Endothelial cell (in vitro differentiated cells): ENCODE results near the gene INF2. TPM values are rescaled to one million over a fixed set of nuclear protein-coding genes. Genes with fewer than 3 reads are reported as not detected.
A peak's percentile ranks its signal among the peaks of the same experiment; 100 is the strongest.

Experiments
- DNase-seq: peaks from one replicate; pipeline ENCODE4 v3.0.0; 2021; ENCODE audit warnings: low spot score
- H3K27ac Mint-ChIP-seq: one replicate; pipeline ENCODE4 v1.8.0; 2021; ENCODE audit warnings: mixed read lengths, inconsistent platforms; ENCODE audit not compliant: unreplicated experiment
- H3K27me3 Mint-ChIP-seq: one replicate; pipeline ENCODE4 v1.8.0; 2021; ENCODE audit warnings: mild to moderate bottlenecking, moderate library complexity, mixed read lengths, inconsistent platforms; ENCODE audit not compliant: unreplicated experiment
- H3K36me3 Mint-ChIP-seq: one replicate; pipeline ENCODE4 v1.8.0; 2021; ENCODE audit warnings: mild to moderate bottlenecking, low read depth, mixed read lengths, inconsistent platforms; ENCODE audit not compliant: unreplicated experiment
- H3K4me1 Mint-ChIP-seq: one replicate; pipeline ENCODE4 v1.8.0; 2021; ENCODE audit warnings: mild to moderate bottlenecking, mixed read lengths, inconsistent platforms; ENCODE audit not compliant: unreplicated experiment
- H3K4me3 Mint-ChIP-seq: one replicate; pipeline ENCODE4 v1.8.0; 2021; ENCODE audit warnings: mild to moderate bottlenecking, mixed read lengths, inconsistent platforms; ENCODE audit not compliant: unreplicated experiment
- H3K9me3 Mint-ChIP-seq: one replicate; pipeline ENCODE4 v1.8.0; 2021; ENCODE audit warnings: mixed read lengths, inconsistent platforms; ENCODE audit not compliant: unreplicated experiment
- total RNA-seq: library from RNA; stranded (reverse); fragmentation: NEBNext Ultra II Directional; extraction: Animal tissue kit (Norgen Biotek cat#: 25700); gene quantifications from one replicate; pipeline ENCODE4 v1.2.1, GENCODE V29; 2021; ENCODE audit not compliant: unreplicated experiment
- TF ChIP-seq, protein P1 (sequence below): fragments of 200-600 bp; sonication (generic); IDR thresholded peaks from one replicate; pipeline ENCODE4 v1.5.0; 2021; ENCODE audit warnings: antibody characterized with exemption; ENCODE audit not compliant: unreplicated experiment

INF2 gene
- total RNA-seq, 1 donor from 2014 or later = 97.2 TPM

DNA sequence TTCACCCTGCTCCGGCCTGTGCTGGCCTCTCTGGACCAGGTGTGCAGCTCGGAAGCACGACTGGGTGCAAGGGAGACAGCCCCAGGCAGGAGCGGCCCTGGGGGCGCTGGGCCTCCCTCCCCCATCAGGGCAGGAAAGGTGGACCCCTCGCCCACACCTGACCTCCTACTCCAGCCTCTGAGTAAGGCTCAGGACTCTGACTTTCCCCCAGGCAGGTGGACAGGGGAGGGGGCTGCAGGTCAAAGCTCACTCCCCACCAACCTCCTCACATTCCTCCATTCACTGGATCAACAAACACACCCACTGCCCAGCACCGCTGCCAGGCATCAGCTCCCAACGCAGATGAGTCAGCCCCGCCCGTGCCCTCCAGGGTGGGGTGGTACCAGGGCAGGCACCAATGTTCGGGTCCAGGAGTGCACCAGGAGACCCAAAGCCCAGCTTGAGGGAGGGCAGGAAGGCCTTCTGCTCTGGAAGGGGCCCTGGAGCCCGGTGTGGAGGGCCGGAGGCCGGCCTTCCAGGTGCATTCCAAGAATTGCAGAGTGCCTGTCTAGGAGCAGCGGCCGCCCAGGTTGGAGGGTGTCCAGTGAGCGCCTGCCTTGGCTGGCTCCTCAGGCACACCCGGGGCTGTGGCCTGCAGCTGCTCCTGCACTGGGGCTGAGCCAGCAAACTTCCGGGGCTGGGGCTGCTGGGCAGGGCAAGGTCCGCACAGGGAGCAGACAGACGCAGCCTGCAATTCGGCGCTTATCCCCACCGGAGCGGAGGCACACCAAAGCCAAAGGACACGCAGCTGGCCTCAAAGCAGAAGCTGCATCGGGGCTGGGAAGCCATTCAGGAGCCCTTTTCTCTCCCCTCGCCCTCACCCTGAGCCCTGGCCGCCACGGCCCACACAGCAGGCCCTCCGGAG is 1.6 kb upstream of the INF2 start:
- no peaks in the 10 kb centered on the region for H3K9me3 Mint-ChIP-seq
- peaks cover 11% of the 10 kb centered on the region for H3K27me3 Mint-ChIP-seq
- TF ChIP-seq, protein P1, sequence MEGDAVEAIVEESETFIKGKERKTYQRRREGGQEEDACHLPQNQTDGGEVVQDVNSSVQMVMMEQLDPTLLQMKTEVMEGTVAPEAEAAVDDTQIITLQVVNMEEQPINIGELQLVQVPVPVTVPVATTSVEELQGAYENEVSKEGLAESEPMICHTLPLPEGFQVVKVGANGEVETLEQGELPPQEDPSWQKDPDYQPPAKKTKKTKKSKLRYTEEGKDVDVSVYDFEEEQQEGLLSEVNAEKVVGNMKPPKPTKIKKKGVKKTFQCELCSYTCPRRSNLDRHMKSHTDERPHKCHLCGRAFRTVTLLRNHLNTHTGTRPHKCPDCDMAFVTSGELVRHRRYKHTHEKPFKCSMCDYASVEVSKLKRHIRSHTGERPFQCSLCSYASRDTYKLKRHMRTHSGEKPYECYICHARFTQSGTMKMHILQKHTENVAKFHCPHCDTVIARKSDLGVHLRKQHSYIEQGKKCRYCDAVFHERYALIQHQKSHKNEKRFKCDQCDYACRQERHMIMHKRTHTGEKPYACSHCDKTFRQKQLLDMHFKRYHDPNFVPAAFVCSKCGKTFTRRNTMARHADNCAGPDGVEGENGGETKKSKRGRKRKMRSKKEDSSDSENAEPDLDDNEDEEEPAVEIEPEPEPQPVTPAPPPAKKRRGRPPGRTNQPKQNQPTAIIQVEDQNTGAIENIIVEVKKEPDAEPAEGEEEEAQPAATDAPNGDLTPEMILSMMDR = no peak
- no peak overlapping the region for H3K27ac Mint-ChIP-seq
- peaks cover 4% of the 10 kb centered on the region for H3K4me1 Mint-ChIP-seq
- H3K4me3 Mint-ChIP-seq = peak overlapping the region; percentile 11
- peaks cover 4% of the 10 kb centered on the region for H3K36me3 Mint-ChIP-seq
- DNase-seq = no peak

DNA sequence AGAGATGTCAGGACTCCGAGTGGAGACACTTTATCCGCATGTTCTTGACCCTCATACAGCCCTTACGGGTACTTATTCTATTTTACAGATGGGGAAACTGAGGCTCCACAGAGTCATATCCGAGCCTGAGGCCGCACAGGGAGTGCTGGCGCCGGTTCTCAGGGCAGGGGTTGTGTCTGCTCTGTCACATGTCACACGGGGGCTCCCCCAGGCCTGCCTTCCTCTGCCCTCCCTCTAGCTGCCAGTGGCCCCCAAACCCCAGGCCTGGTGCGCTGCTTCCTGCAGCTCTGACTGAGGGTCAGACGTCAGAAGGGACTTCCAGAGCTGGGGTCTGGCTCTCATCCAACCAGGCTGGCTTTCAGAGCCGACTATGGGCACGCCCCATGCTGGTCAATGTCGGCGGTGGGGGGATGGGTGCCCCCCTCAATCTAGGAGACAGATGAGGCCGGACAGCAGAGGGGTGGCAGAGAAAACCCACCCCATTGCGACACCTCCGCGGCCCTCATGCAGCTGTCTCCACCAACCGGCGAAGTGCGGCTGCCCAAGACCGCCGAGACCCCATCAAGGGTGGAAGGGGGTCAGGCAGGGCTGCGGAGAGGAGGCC is 811 bp upstream of the INF2 start:
- Mint-ChIP-seq H3K4me1 (peaks cover 3% of the 10 kb centered on the region), H3K4me3 (peak overlapping the region; percentile 31), H3K9me3 (no peaks in the 10 kb centered on the region), H3K27me3 (peaks cover 10% of the 10 kb centered on the region), H3K36me3 (peaks cover 1% of the 10 kb centered on the region), H3K27ac (no peak overlapping the region)
- no peak for DNase-seq
- TF ChIP-seq, protein P1 = no peak

DNA sequence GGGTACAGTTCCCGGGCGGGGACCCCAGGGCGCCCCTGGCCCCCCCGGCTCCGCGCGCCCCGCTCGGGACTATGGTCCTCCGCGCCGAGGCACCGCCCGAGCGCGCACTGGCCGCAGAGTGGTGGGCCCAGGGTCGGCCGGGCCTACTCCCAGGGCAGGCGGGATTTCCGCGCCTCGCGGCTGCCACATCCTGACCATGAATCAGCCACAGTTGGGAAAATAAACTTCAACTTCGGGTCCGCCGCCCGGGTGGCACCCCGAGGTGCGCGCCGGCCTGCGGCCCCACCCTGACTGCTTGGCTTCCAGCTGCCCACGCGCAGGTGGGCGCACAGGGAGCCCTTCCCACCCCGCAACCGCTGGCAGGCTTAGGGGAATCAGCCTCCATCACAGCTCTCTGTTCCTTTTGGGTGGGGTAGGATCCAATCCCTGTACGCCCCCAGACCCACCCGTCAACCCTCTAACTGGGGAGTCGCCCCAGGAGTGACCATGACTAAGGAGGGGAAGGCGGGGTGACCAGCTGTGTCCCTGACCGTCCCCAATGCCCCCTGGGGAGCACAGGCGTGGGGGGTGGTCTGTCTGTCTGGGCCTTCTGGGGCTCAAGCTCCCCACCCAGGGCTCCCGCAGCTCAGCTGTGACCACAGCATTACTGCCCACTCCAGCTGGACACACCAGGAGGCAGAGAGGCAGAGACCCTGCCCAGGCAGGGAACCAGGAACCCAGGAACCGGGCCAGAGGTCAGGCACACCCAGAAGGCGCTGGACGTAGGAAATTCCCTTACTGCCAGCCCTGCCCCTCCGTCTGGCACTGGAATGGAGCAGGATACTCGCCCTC is 678 bp downstream of the INF2 start:
- peaks cover 7% of the 10 kb centered on the region for H3K4me1 Mint-ChIP-seq
- H3K27me3 Mint-ChIP-seq = peaks cover 8% of the 10 kb centered on the region
- no peaks in the 10 kb centered on the region for H3K36me3 Mint-ChIP-seq
- H3K9me3 Mint-ChIP-seq = no peaks in the 10 kb centered on the region
- TF ChIP-seq, protein P1 = no peak
- H3K4me3 Mint-ChIP-seq = peak overlapping the region; percentile 83
- no peak overlapping the region for H3K27ac Mint-ChIP-seq
- no peak for DNase-seq

DNA sequence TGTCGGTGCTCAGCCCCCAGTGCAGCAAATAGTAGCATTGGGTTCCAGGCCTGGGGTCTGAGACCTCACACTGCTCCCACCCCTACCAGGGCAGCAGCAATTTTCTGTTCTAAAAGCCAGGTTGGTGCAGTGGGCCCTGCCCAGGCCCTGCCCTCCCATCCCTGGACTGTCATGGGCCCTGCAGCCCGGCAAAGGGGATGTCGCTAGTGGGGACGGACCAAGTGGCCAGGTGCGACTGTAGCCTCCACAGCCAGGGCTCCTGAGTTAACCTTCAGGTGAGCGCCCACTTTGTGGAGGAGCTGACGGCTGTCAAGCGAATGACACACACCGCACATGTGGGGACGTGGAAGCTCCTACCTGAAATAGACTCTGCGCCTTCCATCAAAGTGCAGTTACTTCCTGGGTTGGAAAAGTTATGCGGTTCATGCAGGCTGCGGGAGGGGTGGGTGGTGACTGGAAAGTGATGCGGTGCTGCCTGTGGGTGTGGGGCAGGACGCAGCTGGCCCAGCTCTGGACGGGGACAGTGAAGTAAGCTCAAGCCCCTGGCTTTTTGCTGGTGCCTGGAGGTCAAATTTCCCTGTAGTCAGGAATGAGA is 1.5 kb downstream of the INF2 start:
- Mint-ChIP-seq H3K27ac (peak overlapping the region; percentile 36), H3K36me3 (peaks cover 3% of the 10 kb centered on the region), H3K9me3 (no peaks in the 10 kb centered on the region), H3K4me1 (peaks cover 13% of the 10 kb centered on the region), H3K4me3 (peak overlapping the region; percentile 83), H3K27me3 (peaks cover 8% of the 10 kb centered on the region)
- DNase-seq = no peak
- TF ChIP-seq, protein P1 = no peak
